Measurements from ENCODE around the gene USP34. TPM values are rescaled to one million over a fixed set of nuclear protein-coding genes. Genes with fewer than 3 reads are reported as not detected.

Gene USP34
- total and polyA plus RNA-seq, 3 experiments from 2014 or later, result 24.1 to 74.1 (median 71.9) TPM

DNA sequence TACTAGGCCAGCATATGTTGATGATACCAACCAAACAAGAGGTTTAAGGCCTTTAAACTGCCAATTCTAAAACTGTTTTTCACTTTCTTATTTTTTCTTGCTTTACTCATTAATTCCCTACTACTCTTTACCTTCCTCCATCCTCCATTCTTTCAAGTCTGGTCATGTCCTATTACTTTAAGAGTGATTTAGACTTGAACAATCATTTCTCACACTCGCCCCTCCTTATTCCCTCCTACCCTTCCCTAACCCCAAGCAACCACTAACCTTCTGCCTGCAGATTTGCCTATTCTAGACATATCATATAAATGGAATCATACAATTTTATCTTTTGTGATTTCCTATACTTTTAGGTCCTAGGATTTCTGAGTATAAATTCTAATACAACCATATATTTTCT lies 127.7 kb downstream of the USP34 start:
- Mint-ChIP-seq H3K27ac (peak overlapping the region in 2 of 8 donors; percentile 8 to 13), H3K27me3 (no peaks in the 10 kb centered on the region), H3K36me3 (peaks cover 19 to 82% (median 19%) of the 10 kb centered on the region in 3 donors), H3K4me3 (no peak overlapping the region), H3K9me3 (no peaks in the 10 kb centered on the region), H3K4me1 (peaks cover 0 to 7% (median 3%) of the 10 kb centered on the region in 3 donors)
- Histone ChIP-seq H3K36me3 (ENCODE audit: insufficient read depth, low read length) (peaks cover 33% of the 10 kb centered on the region), H3K4me3 (ENCODE audit: low read length) (no peak overlapping the region), H3K27me3 (ENCODE audit: insufficient read depth, low read length, poor library complexity, severe bottlenecking) (no peaks in the 10 kb centered on the region), H3K9me3 (ENCODE audit: low read length) (no peaks in the 10 kb centered on the region), H3K4me1 (ENCODE audit: insufficient read depth, low read length) (no peaks in the 10 kb centered on the region), H3K27ac (ENCODE audit: low read depth, low read length) (no peak overlapping the region)
- ChIA-PET CTCF (no interaction called here), POLR2A (no interaction called here)
- DNase-seq, result no peak

DNA sequence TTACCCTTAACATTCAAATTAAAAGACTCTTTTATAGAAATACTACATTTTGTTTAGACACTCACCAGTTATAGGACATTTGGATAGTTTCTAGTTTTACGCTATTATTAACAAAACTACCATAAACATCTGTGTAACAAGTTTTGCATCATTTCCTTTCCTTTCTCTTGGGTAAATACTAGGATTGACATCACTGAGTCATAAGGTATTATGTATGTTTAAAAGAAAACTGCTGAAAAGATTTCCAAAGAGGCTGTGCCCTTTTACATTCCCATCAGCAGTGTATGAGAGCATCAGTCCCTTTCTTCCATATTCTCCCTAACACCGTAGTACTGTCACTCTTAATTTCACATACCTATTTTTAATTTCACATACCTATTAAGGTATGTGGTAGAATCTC lies 130.6 kb downstream of the USP34 start:
- no peaks in the 10 kb centered on the region for H3K4me1 ChIP-seq (ENCODE audit: insufficient read depth, low read length)
- no peaks in the 10 kb centered on the region for H3K9me3 ChIP-seq (ENCODE audit: low read length)
- H3K27me3 ChIP-seq (ENCODE audit: insufficient read depth, low read length, poor library complexity, severe bottlenecking), result no peaks in the 10 kb centered on the region
- no peak for DNase-seq
- Mint-ChIP-seq H3K27me3 (no peaks in the 10 kb centered on the region), H3K36me3 (peaks cover 16 to 82% (median 17%) of the 10 kb centered on the region in 3 donors), H3K9me3 (no peaks in the 10 kb centered on the region), H3K4me3 (no peak overlapping the region), H3K4me1 (peaks cover 0 to 2% (median 1%) of the 10 kb centered on the region in 3 donors), H3K27ac (peak overlapping the region in 2 of 8 donors; percentile 52 to 56)
- CTCF ChIA-PET, result no interaction called here
- H3K4me3 ChIP-seq (ENCODE audit: low read length), result no peak overlapping the region
- H3K27ac ChIP-seq (ENCODE audit: low read depth, low read length), result no peak overlapping the region
- POLR2A ChIA-PET, result interaction anchor here (1.0 kb wide), 1 partner anchor 514 kb away, joined by 4 read pairs; no protein-coding TSS in a partner anchor
- peaks cover 19% of the 10 kb centered on the region for H3K36me3 ChIP-seq (ENCODE audit: insufficient read depth, low read length)

DNA sequence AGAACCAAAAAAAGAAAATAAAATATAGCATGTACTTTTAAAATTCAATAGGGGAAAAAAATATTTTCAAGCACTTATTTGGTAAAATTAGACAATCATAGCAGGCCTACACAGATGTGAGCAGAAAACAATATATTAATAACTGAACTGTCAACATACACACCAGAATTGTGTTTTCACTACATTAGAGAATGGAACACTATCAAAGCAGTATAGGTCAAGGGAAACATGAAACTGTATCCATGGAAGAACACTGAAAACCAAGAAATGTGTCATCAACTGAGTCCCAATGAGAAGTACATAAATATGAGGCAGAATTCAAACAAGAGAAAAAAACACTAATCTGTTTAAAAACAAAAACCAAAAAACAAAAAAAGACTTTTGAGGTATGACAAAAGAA lies 132.4 kb downstream of the USP34 start:
- Histone ChIP-seq H3K36me3 (ENCODE audit: insufficient read depth, low read length) (peaks cover 12% of the 10 kb centered on the region), H3K9me3 (ENCODE audit: low read length) (no peaks in the 10 kb centered on the region), H3K4me1 (ENCODE audit: insufficient read depth, low read length) (no peaks in the 10 kb centered on the region), H3K27me3 (ENCODE audit: insufficient read depth, low read length, poor library complexity, severe bottlenecking) (no peaks in the 10 kb centered on the region), H3K27ac (ENCODE audit: low read depth, low read length) (no peak overlapping the region), H3K4me3 (ENCODE audit: low read length) (no peak overlapping the region)
- ChIA-PET POLR2A (no interaction called here), CTCF (no interaction called here)
- no peaks in the 10 kb centered on the region for H3K9me3 Mint-ChIP-seq
- peaks cover 0 to 4% (median 0%) of the 10 kb centered on the region in 3 donors for H3K4me1 Mint-ChIP-seq
- no peak overlapping the region for H3K4me3 Mint-ChIP-seq
- H3K27ac Mint-ChIP-seq, result peak overlapping the region in 3 of 8 donors; percentile 2 to 70 (median 40)
- H3K36me3 Mint-ChIP-seq, result peaks cover 14 to 77% (median 15%) of the 10 kb centered on the region in 3 donors
- DNase-seq, result no peak
- no peaks in the 10 kb centered on the region for H3K27me3 Mint-ChIP-seq

DNA sequence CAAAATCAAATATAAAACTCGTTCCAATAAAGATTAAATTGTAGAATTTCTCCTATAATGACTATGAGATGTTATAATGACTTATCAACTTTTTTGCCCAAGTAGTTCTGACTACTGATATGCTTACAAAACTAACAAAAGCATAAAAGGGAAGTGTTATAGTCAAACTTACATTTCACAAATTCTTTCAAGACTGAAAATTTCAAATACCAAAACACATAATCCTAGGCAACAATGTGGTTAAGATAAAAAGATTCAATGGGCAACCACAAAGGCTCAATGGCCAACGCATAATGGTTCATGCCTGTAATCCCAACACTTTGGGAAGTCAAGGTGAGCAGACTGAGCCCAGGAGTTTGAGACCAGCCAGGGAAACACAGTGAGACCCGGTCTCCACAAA lies 135.7 kb downstream of the USP34 start:
- POLR2A ChIA-PET, result no interaction called here
- H3K4me3 Mint-ChIP-seq, result no peak overlapping the region

GRCh38 chr2:61334466-61334865 lies 136.4 kb downstream of the USP34 start:
- H3K27me3 Mint-ChIP-seq, result no peaks in the 10 kb centered on the region

More for the DNA sequence above, 135.7 kb downstream of the USP34 start:
- H3K27me3 ChIP-seq (ENCODE audit: insufficient read depth, low read length, poor library complexity, severe bottlenecking), result no peaks in the 10 kb centered on the region
- Mint-ChIP-seq H3K27me3 (no peaks in the 10 kb centered on the region), H3K27ac (no peak overlapping the region), H3K9me3 (no peaks in the 10 kb centered on the region), H3K36me3 (peaks cover 6 to 71% (median 7%) of the 10 kb centered on the region in 3 donors), H3K4me1 (peaks cover 0 to 7% (median 1%) of the 10 kb centered on the region in 3 donors)
- H3K27ac ChIP-seq (ENCODE audit: low read depth, low read length), result no peak overlapping the region
- no peak for DNase-seq
- CTCF ChIA-PET, result no interaction called here
- H3K9me3 ChIP-seq (ENCODE audit: low read length), result no peaks in the 10 kb centered on the region
- H3K36me3 ChIP-seq (ENCODE audit: insufficient read depth, low read length), result peaks cover 8% of the 10 kb centered on the region
- no peak overlapping the region for H3K4me3 ChIP-seq (ENCODE audit: low read length)
- H3K4me1 ChIP-seq (ENCODE audit: insufficient read depth, low read length), result no peaks in the 10 kb centered on the region

GRCh38 chr2:61328707-61329251 lies 142.1 kb downstream of the USP34 start:
- Histone ChIP-seq H3K4me3 (ENCODE audit: low read length) (no peak overlapping the region), H3K36me3 (ENCODE audit: insufficient read depth, low read length) (peaks cover 12% of the 10 kb centered on the region), H3K27ac (ENCODE audit: low read depth, low read length) (no peak overlapping the region), H3K27me3 (ENCODE audit: insufficient read depth, low read length, poor library complexity, severe bottlenecking) (no peaks in the 10 kb centered on the region), H3K9me3 (ENCODE audit: low read length) (no peaks in the 10 kb centered on the region), H3K4me1 (ENCODE audit: insufficient read depth, low read length) (no peaks in the 10 kb centered on the region)
- Mint-ChIP-seq H3K9me3 (no peaks in the 10 kb centered on the region), H3K4me1 (peaks cover 8 to 25% (median 24%) of the 10 kb centered on the region in 3 donors), H3K4me3 (no peak overlapping the region), H3K27me3 (no peaks in the 10 kb centered on the region), H3K27ac (peak overlapping the region in 5 of 8 donors; percentile 59 to 76 (median 69)), H3K36me3 (peaks cover 3 to 67% (median 4%) of the 10 kb centered on the region in 3 donors)
- CTCF ChIA-PET, result no interaction called here
- POLR2A ChIA-PET, result no interaction called here
- no peak for DNase-seq

More at GRCh38 chr2:61334466-61334865, 136.4 kb downstream of the USP34 start:
- Histone ChIP-seq H3K36me3 (ENCODE audit: insufficient read depth, low read length) (peaks cover 12% of the 10 kb centered on the region), H3K4me3 (ENCODE audit: low read length) (no peak overlapping the region), H3K4me1 (ENCODE audit: insufficient read depth, low read length) (no peaks in the 10 kb centered on the region), H3K27me3 (ENCODE audit: insufficient read depth, low read length, poor library complexity, severe bottlenecking) (no peaks in the 10 kb centered on the region), H3K27ac (ENCODE audit: low read depth, low read length) (no peak overlapping the region), H3K9me3 (ENCODE audit: low read length) (no peaks in the 10 kb centered on the region)
- Mint-ChIP-seq H3K27ac (no peak overlapping the region), H3K4me1 (peaks cover 0 to 7% (median 1%) of the 10 kb centered on the region in 3 donors), H3K36me3 (peaks cover 2 to 72% (median 7%) of the 10 kb centered on the region in 3 donors), H3K4me3 (no peak overlapping the region), H3K9me3 (no peaks in the 10 kb centered on the region)
- DNase-seq, result no peak
- CTCF ChIA-PET, result no interaction called here
- POLR2A ChIA-PET, result no interaction called here

- DNase-seq, result no peak
- Histone ChIP-seq H3K27me3 (ENCODE audit: insufficient read depth, low read length, poor library complexity, severe bottlenecking) (no peaks in the 10 kb centered on the region), H3K4me1 (ENCODE audit: insufficient read depth, low read length) (no peaks in the 10 kb centered on the region), H3K4me3 (ENCODE audit: low read length) (no peak overlapping the region), H3K27ac (ENCODE audit: low read depth, low read length) (no peak overlapping the region), H3K9me3 (ENCODE audit: low read length) (no peaks in the 10 kb centered on the region), H3K36me3 (ENCODE audit: insufficient read depth, low read length) (peaks cover 11% of the 10 kb centered on the region)
- ChIA-PET POLR2A (interaction anchor here (0.6 kb wide), 1 partner anchor 78 kb away, joined by 9 read pairs; no protein-coding TSS in a partner anchor), CTCF (no interaction called here)
- Mint-ChIP-seq H3K9me3 (no peaks in the 10 kb centered on the region), H3K27ac (peak overlapping the region in 5 of 8 donors; percentile 3 to 61 (median 17)), H3K36me3 (peaks cover 3 to 68% (median 7%) of the 10 kb centered on the region in 3 donors), H3K4me1 (peaks cover 8 to 25% (median 24%) of the 10 kb centered on the region in 3 donors), H3K4me3 (peak overlapping the region in 2 of 7 donors; percentile 5 to 17), H3K27me3 (no peaks in the 10 kb centered on the region)
Measured at GRCh38 chr2:61327173-61327572, 143.7 kb downstream of the USP34 start.

DNA sequence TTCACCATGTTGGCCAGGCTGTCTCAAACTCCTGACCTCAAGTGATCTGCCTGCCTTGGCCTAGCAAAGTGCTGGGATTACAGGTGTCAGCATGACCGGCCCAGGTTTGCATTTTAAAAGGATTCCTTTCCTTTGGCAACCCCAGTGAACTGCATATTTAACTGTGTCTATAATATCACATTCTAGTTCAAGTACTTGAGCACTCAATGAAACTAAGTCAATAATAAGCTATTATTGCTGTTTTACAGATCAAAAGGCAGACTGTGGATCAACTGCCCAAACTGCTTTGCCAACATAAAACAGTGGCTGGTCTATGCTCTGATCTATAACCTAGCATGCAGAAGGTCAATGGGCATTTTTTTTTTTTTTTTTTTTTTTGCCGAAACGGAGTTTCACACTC lies 144.5 kb downstream of the USP34 start:
- H3K4me1 Mint-ChIP-seq, result peaks cover 8 to 25% (median 24%) of the 10 kb centered on the region in 3 donors
- no peaks in the 10 kb centered on the region for H3K27me3 Mint-ChIP-seq
- Histone ChIP-seq H3K27me3 (ENCODE audit: insufficient read depth, low read length, poor library complexity, severe bottlenecking) (no peaks in the 10 kb centered on the region), H3K9me3 (ENCODE audit: low read length) (no peaks in the 10 kb centered on the region), H3K4me1 (ENCODE audit: insufficient read depth, low read length) (no peaks in the 10 kb centered on the region), H3K27ac (ENCODE audit: low read depth, low read length) (no peak overlapping the region), H3K4me3 (ENCODE audit: low read length) (no peak overlapping the region), H3K36me3 (ENCODE audit: insufficient read depth, low read length) (peaks cover 13% of the 10 kb centered on the region)
- POLR2A ChIA-PET, result interaction anchor here (0.6 kb wide), 1 partner anchor 78 kb away, joined by 9 read pairs; no protein-coding TSS in a partner anchor
- H3K4me3 Mint-ChIP-seq, result no peak overlapping the region
- peak overlapping the region in 1 of 8 donors; percentile 40 for H3K27ac Mint-ChIP-seq
- CTCF ChIA-PET, result no interaction called here
- DNase-seq, result no peak
- H3K9me3 Mint-ChIP-seq, result no peaks in the 10 kb centered on the region
- peaks cover 3 to 70% (median 9%) of the 10 kb centered on the region in 3 donors for H3K36me3 Mint-ChIP-seq

Data from CD8-positive, alpha-beta memory T cell (primary cell).